HepG2 (cell line): Measurements from ENCODE around the gene ZDHHC14. TPM values are rescaled to one million over a fixed set of nuclear protein-coding genes. Genes with fewer than 3 reads are reported as not detected.

Experiments
- AHR ChIP-seq: IDR thresholded peaks from 2 replicates; pipeline ENCODE4 v1.6.1; 2018; ENCODE audit warnings: missing genetic modification reagents, missing compliant biosample characterization
- CSRNP1 ChIP-seq: sonication (generic); formaldehyde crosslinking; IDR thresholded peaks from 2 replicates; pipeline ENCODE4 v1.8.1; 2023; ENCODE audit warnings: mild to moderate bottlenecking, missing genetic modification reagents
- FOXC1 ChIP-seq: sonication (generic); formaldehyde crosslinking; IDR thresholded peaks from 2 replicates; pipeline ENCODE4 v1.8.0; 2022; ENCODE audit warnings: mild to moderate bottlenecking, missing genetic modification reagents, borderline replicate concordance
- FOXK1 ChIP-seq: sonication (generic); formaldehyde crosslinking; IDR thresholded peaks from 2 replicates; pipeline ENCODE4 v1.4.0; 2020; ENCODE audit warnings: low read depth, missing genetic modification reagents, borderline replicate concordance
- GATA4 ChIP-seq: sonication (generic); IDR thresholded peaks from 2 replicates; pipeline ENCODE4 v1.6.1; 2016; ENCODE audit warnings: antibody characterized with exemption, low read depth, borderline replicate concordance
- GZF1 ChIP-seq: sonication (generic); formaldehyde crosslinking; IDR thresholded peaks from 2 replicates; pipeline ENCODE4 v1.5.1; 2020; ENCODE audit warnings: mild to moderate bottlenecking, missing genetic modification reagents
- HCFC1 ChIP-seq: fragments of 150-350 bp; IDR thresholded peaks from 2 replicates; pipeline ENCODE4 v1.6.1; 2014; ENCODE audit warnings: low read depth, low read length
- HNRNPL ChIP-seq: fragments of 200-400 bp; formaldehyde crosslinking; IDR thresholded peaks from 2 replicates; pipeline ENCODE4 v1.6.1; 2017; ENCODE audit warnings: mild to moderate bottlenecking, low read depth, low read length
- JUNB ChIP-seq: sonication (generic); formaldehyde crosslinking; IDR thresholded peaks from 2 replicates; pipeline ENCODE4 v1.8.0; 2022; ENCODE audit warnings: missing genetic modification reagents, mild to moderate bottlenecking, borderline replicate concordance
- KDM5A ChIP-seq: fragments of 200-600 bp; sonication (generic); IDR thresholded peaks from 2 replicates; pipeline ENCODE4 v1.7.0; 2018; ENCODE audit warnings: antibody characterized with exemption, mild to moderate bottlenecking, low read length, borderline replicate concordance
- NCOA2 ChIP-seq: sonication (generic); formaldehyde crosslinking; IDR thresholded peaks from 2 replicates; pipeline ENCODE4 v1.8.0; 2022; ENCODE audit warnings: inconsistent platforms
- NR1H2 ChIP-seq: sonication (generic); formaldehyde crosslinking; IDR thresholded peaks from 2 replicates; pipeline ENCODE4 v1.8.1; 2022; ENCODE audit warnings: low read depth, missing genetic modification reagents, borderline replicate concordance
- PPARG ChIP-seq: conservative IDR thresholded peaks from 2 replicates; pipeline ENCODE4 v1.6.1; 2016; ENCODE audit warnings: missing biosample characterization, missing genetic modification reagents
- RAD51 ChIP-seq: fragments of 450-650 bp; IDR thresholded peaks from 2 replicates; pipeline ENCODE4 v1.6.1; 2016; ENCODE audit warnings: borderline replicate concordance
- SMAD9 ChIP-seq: sonication (generic); formaldehyde crosslinking; IDR thresholded peaks from 2 replicates; pipeline ENCODE4 v1.5.1; 2020; ENCODE audit warnings: mild to moderate bottlenecking, missing genetic modification reagents
- SOX6 ChIP-seq, 2 experiments: fragments of 450-650 bp in 1 of 2; sonication (generic) in 1 of 2; formaldehyde crosslinking in 1 of 2; IDR thresholded peaks; 2 replicates each; pipeline versions ENCODE4 v1.4.0 to v1.6.1; 2017 to 2020; ENCODE audit warnings: antibody characterized with exemption in 1 of 2, mild to moderate bottlenecking in 1 of 2, missing genetic modification reagents in 1 of 2
- ZBTB49 ChIP-seq: sonication (generic); formaldehyde crosslinking; IDR thresholded peaks from 2 replicates; pipeline ENCODE4 v1.4.0; 2020; ENCODE audit warnings: missing genetic modification reagents, borderline replicate concordance
- ZBTB8A ChIP-seq: sonication (generic); formaldehyde crosslinking; IDR thresholded peaks from 2 replicates; pipeline ENCODE4 v1.4.0; 2020; ENCODE audit warnings: mild to moderate bottlenecking, low read depth, missing genetic modification reagents, borderline replicate concordance
- ZNF317 ChIP-seq: sonication (generic); formaldehyde crosslinking; IDR thresholded peaks from 2 replicates; pipeline ENCODE4 v1.5.0; 2020; ENCODE audit warnings: mild to moderate bottlenecking, missing genetic modification reagents
- ZNF331 ChIP-seq: sonication (generic); formaldehyde crosslinking; IDR thresholded peaks from 2 replicates; pipeline ENCODE4 v1.4.0; 2020; ENCODE audit warnings: missing genetic modification reagents
- ZNF354B ChIP-seq: sonication (generic); formaldehyde crosslinking; IDR thresholded peaks from 2 replicates; pipeline ENCODE4 v1.8.0; 2022; ENCODE audit warnings: mild to moderate bottlenecking, missing genetic modification reagents
- ZNF367 ChIP-seq: sonication (generic); formaldehyde crosslinking; IDR thresholded peaks from 2 replicates; pipeline ENCODE4 v1.4.0; 2020; ENCODE audit warnings: missing genetic modification reagents, borderline replicate concordance
- ZNF431 ChIP-seq: sonication (generic); formaldehyde crosslinking; IDR thresholded peaks from 2 replicates; pipeline ENCODE4 v1.9.0; 2022; ENCODE audit warnings: missing genetic modification reagents, low read depth, mild to moderate bottlenecking, borderline replicate concordance
- ZNF441 ChIP-seq: sonication (generic); formaldehyde crosslinking; IDR thresholded peaks from 2 replicates; pipeline ENCODE4 v1.7.0; 2021; ENCODE audit warnings: missing genetic modification reagents, borderline replicate concordance
- ZNF547 ChIP-seq: sonication (generic); formaldehyde crosslinking; IDR thresholded peaks from 2 replicates; pipeline ENCODE4 v1.5.1; 2020; ENCODE audit warnings: mild to moderate bottlenecking, missing genetic modification reagents
- polyA plus RNA-seq, 8 experiments: library from polyadenylated mRNA; depleted of rRNA in 3 of 8; stranded (reverse) in 7 of 8; unstranded in 1 of 8; fragments of >200 nt; fragmentation: Illumina TruSeq in 4 of 8; extraction: Trizol in 4 of 8; gene quantifications; 2 replicates each; pipeline versions ENCODE4 v1.2.1 to v1.2.3, GENCODE V29; 2011 to 2016; ENCODE audit warnings: low read depth in 4 of 8, missing spikeins in 1 of 8, mixed read lengths in 1 of 8; ENCODE audit not compliant: insufficient read depth in 1 of 8
- total RNA-seq, 5 experiments: library from RNA; depleted of rRNA; stranded (reverse); fragments of >200 nt; fragmentation: Illumina TruSeq; extraction: Trizol; gene quantifications; 2 replicates each; pipeline ENCODE4 v1.2.3, GENCODE V29; 2016; ENCODE audit warnings: low read depth in 1 of 5
- TF ChIP-seq, protein P1 (sequence below): sonication (generic); formaldehyde crosslinking; IDR thresholded peaks from 2 replicates; pipeline ENCODE4 v1.4.0; 2020; ENCODE audit warnings: missing genetic modification reagents

The ZDHHC14 gene
- total and polyA plus RNA-seq, 2 of the 13 experiments (the other 11 are each of a cell fraction or from before 2014, with no cell fraction given), result 3.7 to 9.5 TPM

DNA sequence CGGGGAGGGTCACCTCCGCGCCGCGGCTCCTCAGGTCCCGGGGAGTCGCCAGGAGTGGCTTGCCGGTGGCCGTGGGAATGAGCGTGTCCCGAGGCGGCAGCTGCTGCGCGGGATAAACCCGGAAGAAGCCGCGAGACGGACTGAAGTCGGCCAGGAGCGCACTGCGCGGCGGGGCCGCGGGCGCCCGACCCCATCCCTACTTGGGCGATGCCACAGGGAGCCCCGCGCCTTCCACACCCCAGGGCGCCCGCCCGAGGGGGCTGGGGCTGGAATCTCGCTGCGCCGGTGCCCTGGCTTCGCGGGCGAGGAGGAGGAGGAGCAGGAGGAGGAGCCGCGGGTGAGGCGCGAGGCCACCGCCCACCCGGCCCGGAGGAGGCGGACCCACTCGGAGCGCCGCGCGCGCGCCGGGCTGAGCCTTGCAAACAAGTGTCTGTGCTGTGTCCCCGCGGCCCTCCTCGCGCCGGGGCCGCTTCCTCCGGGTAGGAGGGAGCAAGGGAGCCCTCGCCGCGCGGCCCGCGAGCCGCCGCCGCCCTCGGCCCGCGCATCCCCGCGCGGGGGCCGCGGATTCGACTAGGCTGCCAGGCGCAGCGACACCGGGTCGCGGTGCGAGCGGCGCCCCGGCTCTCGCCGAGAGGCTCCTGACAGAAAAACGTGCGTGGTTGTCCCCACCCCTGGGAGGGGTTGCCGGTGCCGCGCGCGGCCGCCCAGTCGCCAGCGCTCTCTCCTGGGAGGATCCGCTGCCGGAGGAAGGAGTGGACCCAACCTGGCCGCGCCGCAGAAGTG is at the start of gene ZDHHC14 (continued):
- no peak; the same call in 1 of the 2 replicates for TF ChIP-seq ZNF367 (CRISPR knock-in tag)
- 0 out of 2 replicates have a peak, but pooled peaks have one; percentile 24 for TF ChIP-seq FOXK1 (CRISPR knock-in tag)
- peak; percentile 91 for TF ChIP-seq CSRNP1 (CRISPR knock-in tag)
- no peak for TF ChIP-seq ZNF354B (CRISPR knock-in tag)
- TF ChIP-seq ZBTB49 (CRISPR knock-in tag), result no peak
- TF ChIP-seq GATA4, result no peak
- no peak for TF ChIP-seq JUNB (CRISPR knock-in tag)
- no peak for TF ChIP-seq HCFC1
- TF ChIP-seq RAD51, result no peak
- peak; percentile 75 for TF ChIP-seq ZNF431 (CRISPR knock-in tag)
- peak; percentile 57; the same call in 1 of the 2 replicates for TF ChIP-seq PPARG
- TF ChIP-seq NCOA2 (CRISPR knock-in tag), result no peak
- no peak for TF ChIP-seq GZF1 (CRISPR knock-in tag)
- peak; percentile 76 for TF ChIP-seq ZNF547 (CRISPR knock-in tag)
- no peak for TF ChIP-seq KDM5A
- peak; percentile 43; the same call in 1 of the 2 replicates for TF ChIP-seq ZNF441 (CRISPR knock-in tag)
- TF ChIP-seq ZBTB8A (CRISPR knock-in tag), result no peak
- no peak for TF ChIP-seq NR1H2
- no peak for TF ChIP-seq ZNF331 (CRISPR knock-in tag)
- TF ChIP-seq SMAD9 (CRISPR knock-in tag), result no peak
- no peak for TF ChIP-seq ZNF317 (CRISPR knock-in tag)
- TF ChIP-seq, protein P1, sequence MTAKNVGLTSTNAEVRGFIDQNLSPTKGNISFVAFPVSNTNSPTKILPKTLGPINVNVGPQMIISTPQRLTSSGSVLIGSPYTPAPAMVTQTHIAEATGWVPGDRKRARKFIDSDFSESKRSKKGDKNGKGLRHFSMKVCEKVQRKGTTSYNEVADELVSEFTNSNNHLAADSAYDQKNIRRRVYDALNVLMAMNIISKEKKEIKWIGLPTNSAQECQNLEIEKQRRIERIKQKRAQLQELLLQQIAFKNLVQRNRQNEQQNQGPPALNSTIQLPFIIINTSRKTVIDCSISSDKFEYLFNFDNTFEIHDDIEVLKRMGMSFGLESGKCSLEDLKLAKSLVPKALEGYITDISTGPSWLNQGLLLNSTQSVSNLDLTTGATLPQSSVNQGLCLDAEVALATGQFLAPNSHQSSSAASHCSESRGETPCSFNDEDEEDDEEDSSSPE (CRISPR knock-in tag), result peak; percentile 62; the same call in 1 of the 2 replicates
- peak; percentile 59; the same call in 1 of the 2 replicates for TF ChIP-seq HNRNPL
- TF ChIP-seq AHR (CRISPR knock-in tag), result no peak
- no peak for TF ChIP-seq SOX6 (IDR thresholded peaks at IDR 0.05)
- no peak for TF ChIP-seq SOX6 (CRISPR knock-in tag; IDR thresholded peaks at IDR 0.05)
- no peak; the same call in 1 of the 2 replicates for TF ChIP-seq FOXC1 (CRISPR knock-in tag)
